HG03558 (cell line): ENCODE results near the gene NSF.
"Not testable (repeated sequence)": the region's sequence is repeated elsewhere in the genome, so short reads cannot be mapped to it uniquely, and the experiment has no call there.

ENCODE experiments used
- ATAC-seq: cut with Tn5 transposase; IDR thresholded peaks from one replicate; pipeline ENCODE4 v1.9.1; 2021; ENCODE audit warnings: moderate number of reproducible peaks; ENCODE audit not compliant: unreplicated experiment; ENCODE audit errors: extremely low read depth

NSF gene

GRCh38 chr17:46696522-46696921, 106.1 kb downstream of the NSF start:
- not testable (repeated sequence) for ATAC-seq

- not testable (repeated sequence) for ATAC-seq
These were observed 108.5 kb downstream of the NSF start for GRCh38 chr17:46699014-46699413.

GRCh38 chr17:46717999-46718398, 127.5 kb downstream of the NSF start:
- no peak for ATAC-seq

DNA sequence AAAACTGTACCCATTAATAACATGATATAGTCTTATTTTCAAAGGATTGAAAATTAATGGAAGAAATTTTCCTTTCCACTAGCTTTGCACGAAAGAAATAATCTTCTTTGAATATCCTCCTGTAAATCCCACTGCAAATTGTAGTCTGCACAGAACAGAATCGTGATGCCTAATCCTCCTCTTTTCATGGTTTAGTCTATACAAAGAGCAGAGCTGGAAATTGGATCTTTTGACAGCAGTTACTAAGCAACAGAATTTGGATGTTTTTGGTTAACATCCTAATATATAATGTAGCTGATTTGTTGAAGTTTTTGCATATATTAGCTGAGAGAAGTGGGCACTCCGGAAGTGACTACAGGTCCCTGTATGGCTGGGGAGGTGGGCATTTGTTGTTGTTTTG, 129.4 kb downstream of the NSF start:
- ATAC-seq = no peak

- no peak for ATAC-seq
These were observed 129.9 kb downstream of the NSF start for GRCh38 chr17:46720408-46720807.

DNA sequence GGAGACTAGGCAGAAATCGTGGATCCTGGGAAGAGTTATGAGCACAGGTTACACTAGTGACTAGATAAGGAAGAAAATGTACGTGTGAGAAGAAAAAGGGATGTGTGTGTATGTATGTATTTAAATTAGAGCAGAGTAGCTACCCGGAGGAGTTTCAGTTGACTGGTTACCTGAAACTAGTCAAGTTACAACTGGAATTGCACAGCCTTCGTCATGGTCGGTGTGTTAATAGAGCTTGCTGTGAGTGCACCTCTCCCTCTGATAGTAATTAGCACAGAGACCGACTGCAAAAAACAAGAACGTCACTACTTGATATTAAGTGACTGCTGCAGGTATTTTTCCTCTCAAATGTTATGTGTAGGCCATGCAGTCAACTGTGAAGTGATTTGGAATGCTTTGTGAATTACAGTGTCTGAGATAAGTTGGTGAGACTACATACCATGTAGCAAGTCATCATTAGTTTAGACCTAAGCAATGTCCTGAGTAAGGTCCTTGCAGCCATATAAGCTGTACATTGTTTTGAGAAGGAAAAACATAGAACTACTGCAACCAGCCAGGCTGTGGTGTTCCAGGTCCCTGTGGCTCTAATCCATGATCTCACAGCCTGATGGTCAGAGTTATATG, 132.3 kb downstream of the NSF start:
- ATAC-seq = no peak

DNA sequence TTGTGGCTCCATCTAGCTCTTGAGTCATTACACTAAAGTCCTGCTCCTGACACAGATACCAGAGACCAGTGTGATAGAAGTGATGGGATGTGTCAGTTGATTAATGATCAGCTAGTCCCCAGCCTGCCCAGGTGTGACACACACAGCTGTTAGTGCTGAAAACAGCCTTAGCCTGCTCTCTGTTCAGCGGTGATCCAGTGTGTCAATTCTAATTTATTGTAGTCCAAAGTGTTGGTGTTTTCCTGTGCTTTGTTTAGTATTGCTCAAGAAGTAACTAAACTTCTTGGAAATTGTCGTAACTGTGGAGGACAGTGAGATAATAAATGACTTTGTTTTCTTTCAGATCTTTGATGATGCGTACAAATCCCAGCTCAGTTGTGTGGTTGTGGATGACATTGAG, 135.7 kb downstream of the NSF start:
- no peak for ATAC-seq

- no peak for ATAC-seq
These were observed 137.3 kb downstream of the NSF start for GRCh38 chr17:46727572-46728348.

GRCh38 chr17:46730026-46730425, 139.6 kb downstream of the NSF start:
- ATAC-seq = no peak

DNA sequence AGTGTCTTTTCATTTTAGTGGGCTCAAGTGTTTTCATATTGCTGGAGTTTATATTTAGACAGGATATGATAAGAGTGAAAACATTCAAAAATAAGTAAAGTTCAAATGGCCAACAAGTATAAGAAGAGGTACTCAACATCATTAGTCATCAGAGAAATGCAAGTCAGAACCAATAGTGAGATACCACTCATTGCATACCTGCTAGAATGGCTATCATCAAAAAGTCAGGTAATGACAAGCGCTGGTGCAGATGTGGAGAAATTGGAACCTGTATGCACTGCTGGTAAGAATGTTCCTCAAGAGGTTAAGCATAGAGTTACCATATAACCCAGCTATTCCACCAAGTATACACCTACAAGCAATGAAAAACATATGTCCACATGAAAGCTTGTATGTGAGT, 140.2 kb downstream of the NSF start:
- ATAC-seq = no peak

GRCh38 chr17:46732160-46732559, 141.7 kb downstream of the NSF start:
- no peak for ATAC-seq

- no peak for ATAC-seq
These were observed 142.4 kb downstream of the NSF start for GRCh38 chr17:46732754-46733398.

DNA sequence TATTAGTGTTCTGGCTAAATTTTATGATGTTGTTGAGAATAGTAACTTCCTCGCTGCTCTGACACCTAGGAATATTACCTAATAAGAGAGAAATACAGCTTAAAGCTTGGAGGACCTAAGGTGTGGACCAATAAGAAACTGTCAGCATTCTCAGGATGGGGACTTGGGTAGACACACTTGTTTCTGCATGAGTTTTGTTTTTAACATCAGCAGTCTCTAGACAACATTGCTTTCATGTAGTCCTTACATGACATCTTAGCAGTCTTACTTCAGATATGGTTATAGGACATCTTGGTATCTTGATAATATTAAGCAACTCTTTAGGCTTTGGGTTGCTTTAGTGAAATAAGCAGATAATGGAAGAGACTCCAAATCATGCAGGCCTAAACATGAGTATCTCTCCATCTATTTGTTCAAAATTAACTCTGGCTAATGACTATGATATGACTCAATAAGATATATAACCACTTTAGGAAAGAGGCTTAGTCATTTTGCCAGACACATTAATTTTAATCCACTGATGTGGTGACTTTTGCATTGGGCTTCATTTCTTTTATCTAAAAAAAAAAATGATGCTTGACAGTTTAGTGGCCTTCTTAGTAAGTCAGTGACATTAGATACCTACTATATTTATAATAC, 143.5 kb downstream of the NSF start:
- ATAC-seq = no peak

GRCh38 chr17:46736100-46736499, 145.6 kb downstream of the NSF start:
- ATAC-seq = no peak

DNA sequence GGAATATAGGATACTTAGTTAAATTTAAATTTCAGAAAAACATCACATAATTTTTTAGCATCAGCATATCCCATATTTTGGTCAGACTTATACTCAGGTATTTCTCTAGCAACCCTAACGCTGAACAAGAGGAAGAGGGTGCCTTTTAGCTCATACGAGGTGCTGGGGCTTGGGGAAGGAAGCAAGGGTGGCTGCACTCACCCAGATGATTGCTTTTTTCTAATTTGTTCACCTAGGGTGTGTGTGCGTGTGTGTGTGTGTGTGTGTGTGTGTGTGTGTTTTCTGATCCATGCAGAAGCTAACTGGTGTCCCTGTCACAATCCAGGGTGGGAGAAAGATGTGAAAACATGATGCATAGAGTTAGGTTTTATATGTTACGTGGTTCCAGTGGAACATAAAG, 146.9 kb downstream of the NSF start:
- no peak for ATAC-seq

DNA sequence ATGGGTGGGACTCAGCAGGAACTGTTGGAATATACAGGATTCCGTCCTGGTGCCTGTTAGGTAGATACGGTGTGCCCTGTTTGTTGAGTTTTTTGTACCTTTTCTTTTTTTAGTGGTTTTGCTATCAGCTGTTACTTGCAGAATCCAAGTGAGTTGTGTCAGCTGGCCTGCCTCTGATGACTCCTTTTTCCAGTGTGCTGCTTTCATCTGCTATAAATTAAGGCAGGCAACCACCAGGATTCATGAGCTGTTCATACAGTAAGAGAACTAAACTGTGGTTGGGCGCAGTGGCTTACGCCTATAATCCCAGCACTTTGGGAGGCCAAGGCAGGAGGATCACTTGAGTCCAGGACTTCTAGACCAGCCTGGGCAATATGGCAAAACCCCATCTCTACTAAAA, 148.1 kb downstream of the NSF start:
- no peak for ATAC-seq

DNA sequence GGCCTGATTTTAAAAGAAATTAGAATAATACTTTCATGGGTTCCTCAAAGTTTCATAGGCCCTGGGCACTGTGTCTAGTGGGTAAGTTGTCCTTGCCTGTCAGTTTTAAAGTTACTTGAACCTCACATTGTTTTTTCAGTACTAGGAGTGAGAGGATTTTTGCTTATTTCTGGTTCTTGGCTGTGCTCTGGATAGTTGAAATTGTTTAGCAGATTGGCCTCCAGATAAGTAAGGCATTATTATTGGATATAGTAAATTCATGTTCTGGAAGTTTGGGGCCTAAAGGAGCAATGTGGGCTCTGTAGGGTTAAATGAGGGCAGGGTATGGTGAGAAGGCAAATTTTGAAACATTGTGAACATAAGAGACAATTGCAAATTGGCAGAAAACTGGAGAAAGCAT, 149.5 kb downstream of the NSF start:
- no peak for ATAC-seq

DNA sequence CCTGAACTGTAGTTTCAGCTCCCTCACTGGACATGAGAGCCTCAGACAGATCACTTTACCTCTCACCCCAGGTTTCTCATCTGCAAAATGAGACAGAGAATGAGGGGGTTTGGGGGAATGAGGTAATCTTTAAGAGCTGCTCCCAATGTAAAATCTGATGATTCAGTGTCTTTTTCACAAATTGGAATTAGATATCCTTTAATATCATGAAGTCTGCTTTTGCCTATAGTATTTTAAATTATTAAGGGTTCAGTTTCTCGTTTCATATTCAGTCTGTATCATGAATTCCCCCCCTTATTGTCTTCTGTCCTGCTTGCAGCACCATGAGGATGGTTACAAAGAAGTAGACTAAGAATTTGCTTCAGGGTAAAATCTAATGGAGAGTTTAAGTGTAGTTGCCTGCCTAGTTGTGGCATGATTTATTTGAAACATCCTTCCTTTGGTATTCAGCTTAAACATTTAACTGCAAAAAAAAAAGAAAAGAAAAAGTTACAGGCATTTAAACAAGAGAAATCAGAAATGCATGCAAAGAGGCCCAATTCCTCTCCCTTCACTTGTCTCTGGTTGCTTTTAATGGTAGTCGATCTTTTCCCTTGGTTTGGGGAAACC, 150.8 kb downstream of the NSF start:
- ATAC-seq = no peak

GRCh38 chr17:46742565-46743270, 152.2 kb downstream of the NSF start:
- no peak for ATAC-seq

DNA sequence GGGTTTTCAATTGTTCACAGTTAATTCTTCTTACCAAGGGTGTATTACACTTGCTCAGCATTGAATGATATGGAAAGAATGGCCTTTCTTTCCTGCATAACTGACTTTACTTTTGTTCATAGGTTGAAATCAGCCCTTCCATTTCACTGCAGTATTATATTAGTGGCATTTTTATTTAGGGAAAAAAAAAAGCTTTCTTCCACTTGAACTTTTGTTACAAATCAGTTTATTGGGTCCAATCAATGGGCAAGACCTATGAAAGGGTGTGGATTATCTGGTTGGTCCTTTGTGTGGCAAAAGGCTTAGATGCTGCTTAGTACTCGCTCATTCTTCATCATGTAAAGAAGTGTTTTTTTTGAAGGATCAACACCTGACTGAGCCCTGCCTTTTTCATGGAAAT, 154.0 kb downstream of the NSF start:
- ATAC-seq = no peak
